SU-DHL-6 (cell line): ENCODE measurements around the gene DNAJC27.

Experiments used
- H2AFZ ChIP-seq: fragments of 200-600 bp; sonication (generic); 2 replicates; pipeline ENCODE4 v1.6.1; 2014; ENCODE audit warnings: low read depth, mild to moderate bottlenecking, moderate library complexity, mixed read lengths, antibody characterized with exemption, low read length; ENCODE audit not compliant: severe bottlenecking
- H3F3A ChIP-seq: fragments of 200-600 bp; shearing (Covaris generic); 2 replicates; pipeline ENCODE4 v1.6.0; 2016; ENCODE audit warnings: antibody characterized with exemption, mild to moderate bottlenecking; ENCODE audit not compliant: insufficient read depth
- H3K27ac ChIP-seq: fragments of 200-600 bp; sonication (generic); 2 replicates; pipeline ENCODE4 v1.5.1; 2016; ENCODE audit warnings: low read depth, mild to moderate bottlenecking, low read length, moderate library complexity, mixed read lengths
- H3K27me3 ChIP-seq: fragments of 200-600 bp; sonication (generic), shearing (Covaris generic); 2 replicates; pipeline ENCODE4 v1.6.0; 2014; ENCODE audit warnings: mild to moderate bottlenecking, low read length
- H3K36me3 ChIP-seq: fragments of 200-600 bp; sonication (generic); 2 replicates; pipeline ENCODE4 v1.6.1; 2014; ENCODE audit warnings: mild to moderate bottlenecking, low read length, mixed read lengths
- H3K4me2 ChIP-seq: fragments of 300-600, 200-600 bp; shearing (Covaris generic), sonication (generic); 2 replicates; pipeline ENCODE4 v1.6.0; 2014; ENCODE audit warnings: low read length, low read depth, mild to moderate bottlenecking; ENCODE audit not compliant: poor library complexity, severe bottlenecking
- H3K4me3 ChIP-seq: fragments of 200-600 bp; sonication (generic); 2 replicates; pipeline ENCODE4 v1.5.1; 2014; ENCODE audit warnings: antibody characterized with exemption, low read length, mild to moderate bottlenecking, mixed read lengths; ENCODE audit not compliant: insufficient read depth, poor library complexity, severe bottlenecking
- H3K79me2 ChIP-seq: fragments of 200-600 bp; sonication (generic); 2 replicates; pipeline ENCODE4 v1.6.1; 2014; ENCODE audit warnings: mild to moderate bottlenecking, low read length, moderate library complexity; ENCODE audit not compliant: insufficient read depth
- H3K9ac ChIP-seq: fragments of 200-600 bp; sonication (generic); 2 replicates; pipeline ENCODE4 v1.7.0; 2014; ENCODE audit warnings: mild to moderate bottlenecking, low read length
- H3K9me2 ChIP-seq: fragments of 200-600 bp; sonication (generic); replicated peaks from 2 replicates; pipeline ENCODE4 v1.6.1; 2014; ENCODE audit warnings: low read length; ENCODE audit not compliant: insufficient read depth
- H3K9me3 ChIP-seq: fragments of 200-600 bp; sonication (generic); 2 replicates; pipeline ENCODE4 v1.6.1; 2014; ENCODE audit warnings: low read length, mixed read lengths; ENCODE audit not compliant: insufficient read depth
- H4K20me1 ChIP-seq: fragments of 200-600 bp; sonication (generic); 2 replicates; pipeline ENCODE4 v1.6.1; 2014; ENCODE audit warnings: low read depth, mild to moderate bottlenecking, antibody characterized with exemption, low read length, moderate library complexity, mixed read lengths
- CTCF ChIP-seq: fragments of 200-600 bp; sonication (generic); IDR thresholded peaks from one replicate; pipeline ENCODE4 v1.5.1; 2017; ENCODE audit warnings: antibody characterized with exemption, mild to moderate bottlenecking, low read length, moderate library complexity; ENCODE audit not compliant: insufficient read depth, poor library complexity, severe bottlenecking
- EZH2phosphoT487 ChIP-seq: fragments of 200-600 bp; sonication (generic), shearing (Covaris generic); conservative IDR thresholded peaks from 2 replicates; pipeline ENCODE4 v1.6.1; 2018; ENCODE audit warnings: mild to moderate bottlenecking, antibody characterized with exemption, low read length, moderate library complexity, mixed read lengths

Gene DNAJC27

DNA sequence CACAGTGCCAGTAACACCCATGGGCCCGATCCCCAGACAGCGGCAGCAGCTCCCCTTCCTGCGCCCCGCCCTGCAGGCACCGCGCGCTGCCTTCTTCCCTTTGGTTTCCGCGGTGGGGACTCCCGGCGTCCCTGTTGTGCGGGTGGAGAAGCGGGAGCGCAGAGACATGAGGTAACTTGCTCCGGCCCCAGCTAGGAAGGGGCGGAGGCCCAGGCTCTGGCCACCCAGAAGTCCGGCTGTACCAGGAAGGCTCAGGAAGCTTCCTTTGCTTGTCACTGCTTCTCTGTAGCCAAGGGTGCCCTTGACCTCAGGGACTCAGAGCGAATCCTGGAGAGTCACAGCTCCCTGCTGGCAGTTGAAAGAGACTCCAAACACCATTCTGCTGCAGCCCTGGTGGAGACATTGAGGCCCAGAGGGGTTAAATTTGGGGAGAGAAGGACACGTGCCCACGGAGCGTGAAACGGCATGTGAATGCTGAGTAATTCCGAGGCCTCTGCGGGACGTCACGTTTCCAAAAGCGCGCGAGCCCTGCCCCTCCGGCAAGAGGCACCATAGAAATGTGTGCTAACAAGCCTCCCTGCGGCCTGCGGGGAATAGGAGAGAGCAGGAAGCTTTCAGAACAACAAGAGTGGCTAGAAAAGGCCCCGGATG is 45.0 kb downstream of the DNAJC27 start:
- Histone ChIP-seq H3K79me2 (no peaks in the 10 kb centered on the region), H4K20me1 (no peaks in the 10 kb centered on the region), H3K9ac (no peak overlapping the region), H3K36me3 (no peaks in the 10 kb centered on the region), H3K27ac (no peak overlapping the region), H3F3A (no peaks in the 10 kb centered on the region), H3K27me3 (no peaks in the 10 kb centered on the region), H3K9me3 (no peaks in the 10 kb centered on the region), H3K4me3 (no peak overlapping the region), H3K9me2 (no peaks in the 10 kb centered on the region), H2AFZ (no peak overlapping the region), H3K4me2 (no peak overlapping the region)
- TF ChIP-seq EZH2phosphoT487 (no peak), CTCF (no peak)

DNA sequence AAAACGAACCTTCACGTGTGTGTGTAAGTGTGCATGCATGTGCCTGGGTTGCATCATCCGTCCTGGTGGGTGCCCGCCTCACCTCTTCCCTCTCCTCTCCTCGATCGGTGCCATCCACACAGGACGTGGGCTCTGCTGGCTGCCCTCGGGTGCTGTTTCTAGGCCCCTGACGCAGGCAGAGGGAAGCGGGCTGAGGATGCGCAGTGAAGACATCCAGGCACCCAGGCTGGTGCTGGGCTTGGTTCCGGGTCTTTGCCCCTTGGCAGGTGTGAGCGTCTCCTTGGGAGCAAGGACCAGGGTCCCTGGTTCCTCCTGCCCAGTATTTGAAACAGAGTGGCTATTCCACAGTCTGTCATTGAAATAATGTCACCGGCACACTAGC is 45.5 kb downstream of the DNAJC27 start:
- no peaks in the 10 kb centered on the region for H4K20me1 ChIP-seq
- H3K9me3 ChIP-seq: no peaks in the 10 kb centered on the region
- no peak overlapping the region for H3K4me2 ChIP-seq
- no peaks in the 10 kb centered on the region for H3K79me2 ChIP-seq
- H2AFZ ChIP-seq: no peak overlapping the region
- no peaks in the 10 kb centered on the region for H3K36me3 ChIP-seq
- no peak overlapping the region for H3K4me3 ChIP-seq
- no peak for TF ChIP-seq EZH2phosphoT487
- no peak for TF ChIP-seq CTCF
- H3K27ac ChIP-seq: no peak overlapping the region
- H3K9ac ChIP-seq: no peak overlapping the region
- no peaks in the 10 kb centered on the region for H3K9me2 ChIP-seq
- no peaks in the 10 kb centered on the region for H3K27me3 ChIP-seq
- H3F3A ChIP-seq: no peaks in the 10 kb centered on the region

GRCh38 chr2:24925815-24926214 is 45.9 kb downstream of the DNAJC27 start:
- Histone ChIP-seq H3K4me2 (no peak overlapping the region), H4K20me1 (no peaks in the 10 kb centered on the region), H3K27ac (no peak overlapping the region), H2AFZ (no peak overlapping the region), H3K9ac (no peak overlapping the region), H3K27me3 (no peaks in the 10 kb centered on the region), H3K79me2 (no peaks in the 10 kb centered on the region), H3F3A (peaks cover 3% of the 10 kb centered on the region; the same call in 1 of the 2 replicates), H3K36me3 (no peaks in the 10 kb centered on the region), H3K9me2 (no peaks in the 10 kb centered on the region), H3K9me3 (no peaks in the 10 kb centered on the region), H3K4me3 (no peak overlapping the region)
- no peak for TF ChIP-seq EZH2phosphoT487

- Histone ChIP-seq H3K79me2 (no peaks in the 10 kb centered on the region), H3K9me3 (no peaks in the 10 kb centered on the region), H3F3A (peaks cover 5% of the 10 kb centered on the region; the same call in 1 of the 2 replicates), H3K27me3 (no peaks in the 10 kb centered on the region), H3K4me3 (no peak overlapping the region), H3K4me2 (no peak overlapping the region), H2AFZ (no peak overlapping the region), H3K9ac (no peak overlapping the region), H3K27ac (no peak overlapping the region), H3K9me2 (no peaks in the 10 kb centered on the region), H4K20me1 (no peaks in the 10 kb centered on the region), H3K36me3 (no peaks in the 10 kb centered on the region)
- TF ChIP-seq CTCF: no peak
- no peak for TF ChIP-seq EZH2phosphoT487
Observed at GRCh38 chr2:24924732-24925131, 47.0 kb downstream of the DNAJC27 start.
